ENCODE data around the gene RNASE2.
"Not testable (repeated sequence)": the region's sequence is repeated elsewhere in the genome, so short reads cannot be mapped to it uniquely, and the experiment has no call there.

Gene RNASE2

GRCh38 chr14:20985650-20986049, 30.4 kb downstream of the RNASE2 start:
- DNase-seq = not testable (repeated sequence)

GRCh38 chr14:20986811-20987210, 31.5 kb downstream of the RNASE2 start:
- no peak for DNase-seq

DNA sequence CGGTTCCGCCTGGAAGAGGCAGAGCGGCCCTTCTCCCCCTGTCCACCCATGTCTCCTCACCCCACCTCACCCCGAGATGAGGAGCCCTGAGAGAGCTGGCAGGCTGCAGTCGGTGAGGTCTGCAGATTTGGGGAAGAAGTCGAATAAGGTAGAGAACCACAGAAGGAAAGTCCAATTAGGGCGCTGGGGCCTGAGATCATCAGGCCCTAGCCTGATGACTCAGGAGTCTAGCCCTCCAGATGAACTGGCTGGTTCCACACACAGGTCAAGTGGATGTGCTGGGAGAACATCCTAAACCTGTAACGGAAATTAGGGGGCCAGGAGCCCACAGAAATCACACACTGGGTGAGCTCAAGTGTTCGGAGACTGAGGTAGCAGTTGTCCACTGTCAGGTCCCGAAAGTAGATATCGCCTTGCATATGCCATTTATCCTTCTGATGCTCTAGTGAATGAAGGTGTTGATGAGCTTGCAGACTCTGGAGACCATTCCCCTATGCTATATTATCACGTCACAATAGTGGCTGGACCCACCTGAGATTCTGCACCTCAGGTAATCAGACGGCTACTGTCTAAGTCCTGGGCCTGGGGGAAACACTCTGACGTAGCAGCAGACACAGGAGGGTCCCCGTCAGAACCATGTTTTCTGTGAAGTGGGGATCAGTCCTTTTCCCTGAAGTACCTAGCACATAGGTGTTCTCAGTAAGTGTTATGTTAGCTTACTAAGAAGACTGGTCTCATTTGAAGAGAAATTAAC, 33.6 kb downstream of the RNASE2 start:
- no peak for DNase-seq

DNA sequence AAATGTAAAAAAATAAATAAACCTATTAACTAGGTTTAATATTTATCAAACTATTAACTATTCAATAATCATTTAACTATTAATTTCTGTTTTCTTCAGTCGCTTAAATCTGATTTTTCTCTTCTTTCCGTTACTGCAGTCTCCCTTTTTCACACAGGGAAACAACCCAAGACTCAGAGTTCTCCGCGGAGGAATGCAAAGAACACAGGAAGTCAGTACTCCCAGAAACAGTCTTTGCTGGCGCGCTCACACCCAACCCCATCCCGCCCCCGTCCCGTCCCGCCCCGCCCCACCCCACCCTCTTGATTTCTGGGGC, 34.1 kb downstream of the RNASE2 start:
- no peak for DNase-seq

- peak; percentile 95 for DNase-seq
Observed at GRCh38 chr14:20989787-20990600, 34.7 kb downstream of the RNASE2 start, which contains the start of gene METTL17. TSS of gene METTL17 (plus strand) at chr14:20989980. CDS start at chr14:20990003, 23 bp downstream.

GRCh38 chr14:20996521-20996920, 41.2 kb downstream of the RNASE2 start:
- no peak for DNase-seq

DNA sequence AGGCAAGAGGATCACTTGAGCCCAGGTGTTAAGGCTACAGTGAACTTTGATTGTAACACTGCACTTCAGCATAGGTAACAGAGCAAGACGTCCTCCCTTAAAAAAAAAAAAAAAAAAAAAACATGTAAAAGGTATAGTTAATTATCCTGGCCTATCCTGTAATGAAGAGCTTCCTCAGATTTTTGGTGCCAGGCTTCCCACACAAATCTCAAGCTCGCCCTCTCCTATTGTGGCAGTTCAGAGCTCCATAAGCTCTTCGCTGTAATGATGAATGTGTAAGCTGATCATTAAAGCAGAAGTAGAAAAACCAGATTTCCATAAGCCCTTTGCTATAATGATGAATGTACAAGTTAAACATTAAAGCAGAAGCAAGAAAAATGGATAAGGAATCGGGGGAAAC, 41.8 kb downstream of the RNASE2 start:
- no peak for DNase-seq

GRCh38 chr14:20997564-20997963, 42.3 kb downstream of the RNASE2 start:
- DNase-seq = no peak

- DNase-seq = no peak
Observed at GRCh38 chr14:20998139-20998538, 42.9 kb downstream of the RNASE2 start.

- DNase-seq = no peak
Observed at GRCh38 chr14:20998674-20999366, 43.5 kb downstream of the RNASE2 start, which contains the start of gene SLC39A2. TSS of gene SLC39A2 (plus strand) at chr14:20999293. CDS start at chr14:20999447, 154 bp downstream.

- DNase-seq = no peak
Observed at GRCh38 chr14:20999591-20999990, 44.3 kb downstream of the RNASE2 start.

GRCh38 chr14:21001218-21001617, 45.9 kb downstream of the RNASE2 start:
- DNase-seq = no peak

- no peak for DNase-seq
Observed at GRCh38 chr14:21003788-21004346, 48.6 kb downstream of the RNASE2 start.

Data from NCI-H2227 treated with DMSO at 0.1 percent for 48 hours (cell line).